ENCODE measurements around the gene SREK1. TPM values are rescaled to one million over a fixed set of nuclear protein-coding genes. Genes with fewer than 3 reads are reported as not detected.
A peak's percentile ranks its signal among the peaks of the same experiment; 100 is the strongest.

Gene SREK1
- total RNA-seq, 1 experiment from 2014 or later: 59.6 TPM

- TF ChIP-seq, protein P1, sequence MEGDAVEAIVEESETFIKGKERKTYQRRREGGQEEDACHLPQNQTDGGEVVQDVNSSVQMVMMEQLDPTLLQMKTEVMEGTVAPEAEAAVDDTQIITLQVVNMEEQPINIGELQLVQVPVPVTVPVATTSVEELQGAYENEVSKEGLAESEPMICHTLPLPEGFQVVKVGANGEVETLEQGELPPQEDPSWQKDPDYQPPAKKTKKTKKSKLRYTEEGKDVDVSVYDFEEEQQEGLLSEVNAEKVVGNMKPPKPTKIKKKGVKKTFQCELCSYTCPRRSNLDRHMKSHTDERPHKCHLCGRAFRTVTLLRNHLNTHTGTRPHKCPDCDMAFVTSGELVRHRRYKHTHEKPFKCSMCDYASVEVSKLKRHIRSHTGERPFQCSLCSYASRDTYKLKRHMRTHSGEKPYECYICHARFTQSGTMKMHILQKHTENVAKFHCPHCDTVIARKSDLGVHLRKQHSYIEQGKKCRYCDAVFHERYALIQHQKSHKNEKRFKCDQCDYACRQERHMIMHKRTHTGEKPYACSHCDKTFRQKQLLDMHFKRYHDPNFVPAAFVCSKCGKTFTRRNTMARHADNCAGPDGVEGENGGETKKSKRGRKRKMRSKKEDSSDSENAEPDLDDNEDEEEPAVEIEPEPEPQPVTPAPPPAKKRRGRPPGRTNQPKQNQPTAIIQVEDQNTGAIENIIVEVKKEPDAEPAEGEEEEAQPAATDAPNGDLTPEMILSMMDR (conservative IDR thresholded peaks at IDR 0.05): no peak
- Histone ChIP-seq H3K56ac (ENCODE audit: insufficient read length, low read depth, low read length) (no peak overlapping the region), H2AFZ (ENCODE audit: low read length) (no peak overlapping the region), H3K27me3 (ENCODE audit: insufficient read depth, low read length) (no peaks in the 10 kb centered on the region), H3T11ph (ENCODE audit: low read length) (no peak overlapping the region), H2BK12ac (ENCODE audit: insufficient read length, low read depth, low read length) (no peak overlapping the region), H3K23ac (ENCODE audit: insufficient read length, low read depth, low read length) (no peak overlapping the region), H2BK20ac (ENCODE audit: low read depth, low read length, poor library complexity, severe bottlenecking) (no peak overlapping the region), H2BK120ac (ENCODE audit: low read depth, low read length, poor library complexity, severe bottlenecking) (no peak overlapping the region), H3K4me2 (ENCODE audit: insufficient read depth, insufficient read length, low read length) (no peak overlapping the region), H3K79me2 (ENCODE audit: insufficient read depth, low read length) (no peaks in the 10 kb centered on the region), H4K5ac (ENCODE audit: insufficient read length, low read depth, low read length) (no peak overlapping the region), H3K4me1 (ENCODE audit: insufficient read depth, low read length) (no peaks in the 10 kb centered on the region), H2BK5ac (ENCODE audit: insufficient read length, low read length) (no peak overlapping the region), H2BK15ac (ENCODE audit: low read depth, low read length) (no peak overlapping the region), H3K23me2 (ENCODE audit: insufficient read length, low read depth, low read length, poor library complexity, severe bottlenecking) (no peaks in the 10 kb centered on the region), H3K79me1 (ENCODE audit: insufficient read depth, low read depth, low read length, poor library complexity, severe bottlenecking) (no peaks in the 10 kb centered on the region), H2AK5ac (ENCODE audit: insufficient read length, low read length) (no peak overlapping the region), H4K8ac (replicated peaks; ENCODE audit: insufficient read length, low read depth, low read length) (no peak overlapping the region), H3K18ac (ENCODE audit: insufficient read length, low read depth, low read length) (no peak overlapping the region), H3K9ac (ENCODE audit: extremely low read depth, insufficient read length, low read length) (no peak overlapping the region), H3K9me3 (ENCODE audit: control insufficient read depth, low read depth, low read length) (no peaks in the 10 kb centered on the region), H3K4ac (ENCODE audit: low read depth, low read length) (no peak overlapping the region), H4K91ac (ENCODE audit: insufficient read length, low read depth, low read length) (no peak overlapping the region), H3K27ac (ENCODE audit: insufficient read length, low read depth, low read length) (no peak overlapping the region), H3K14ac (ENCODE audit: insufficient read depth, low read length) (no peak overlapping the region), H4K20me1 (ENCODE audit: control insufficient read depth, insufficient read depth, insufficient read length) (no peaks in the 10 kb centered on the region)
- Mint-ChIP-seq H3K27ac (peak overlapping the region in 1 of 3 experiments; percentile 20; a peak in 1 of 7 replicates), H3K36me3 (ENCODE audit: insufficient read depth in 1 of 3, low read depth in 3 of 3) (no peaks in the 10 kb centered on the region), H3K27me3 (ENCODE audit: low read depth) (no peaks in the 10 kb centered on the region), H3K4me1 (peaks cover 6 to 9% of the 10 kb centered on the region in 2 experiments), H3K4me3 (no peak overlapping the region), H3K9me3 (no peaks in the 10 kb centered on the region)
- DNase-seq: no peak
- no CpG with 5 or more reads among the region's 2 CpGs for WGBS (ENCODE audit: extremely low coverage, insufficient read length, low lambda C conversion rate)
These were observed 21.6 kb upstream of the SREK1 start for GRCh38 chr5:66122379-66123034.
